K562 (cell line): ENCODE measurements around the gene NR1D2. TPM values are rescaled to one million over a fixed set of nuclear protein-coding genes. Genes with fewer than 3 reads are reported as not detected.
A peak's percentile ranks its signal among the peaks of the same experiment; 100 is the strongest.

Experiments
- CBX1 ChIP-seq: sonication (generic); IDR thresholded peaks from 2 replicates; pipeline ENCODE4 v1.6.1; 2016; ENCODE audit warnings: antibody characterized with exemption, low read depth, mild to moderate bottlenecking
- CEBPG ChIP-seq, 3 experiments: fragments of 200-800 bp in 1 of 3; sonication (Bioruptor generic) in 1 of 3; sonication (generic) in 1 of 3; formaldehyde crosslinking in 1 of 3; IDR thresholded peaks in 2 of 3; conservative IDR thresholded peaks in 1 of 3; 2 replicates each; pipeline versions ENCODE4 v1.6.1 to v1.8.0; 2016 to 2022; ENCODE audit warnings: missing compliant biosample characterization in 2 of 3, missing genetic modification characterization in 2 of 3, mild to moderate bottlenecking in 1 of 3, missing genetic modification reagents in 1 of 3
- CTCFL ChIP-seq: IDR thresholded peaks from 2 replicates; pipeline ENCODE4 v1.6.1; 2011; ENCODE audit warnings: borderline replicate concordance, low read depth, mild to moderate bottlenecking, moderate library complexity, low read length; ENCODE audit not compliant: insufficient read depth, poor library complexity, severe bottlenecking
- EP400 ChIP-seq: fragments of 450-650 bp; IDR thresholded peaks from 2 replicates; pipeline ENCODE4 v1.6.1; 2017; ENCODE audit warnings: antibody characterized with exemption, mild to moderate bottlenecking, moderate library complexity
- ETV1 ChIP-seq: fragments of 450-650 bp; conservative IDR thresholded peaks from 2 replicates; pipeline ENCODE4 v1.6.1; 2016; ENCODE audit warnings: missing genetic modification characterization, control low read depth, low read depth, missing compliant biosample characterization
- FIP1L1 ChIP-seq: fragments of 200-400 bp; formaldehyde crosslinking; IDR thresholded peaks from 2 replicates; pipeline ENCODE4 v1.6.1; 2018; ENCODE audit warnings: mild to moderate bottlenecking, low read depth, low read length; ENCODE audit not compliant: poor library complexity, severe bottlenecking
- GABPB2 ChIP-seq: fragments of 250-450 bp; sonication (Bioruptor Pico); conservative IDR thresholded peaks from 2 replicates; pipeline ENCODE4 v1.5.1; 2021; ENCODE audit warnings: mild to moderate bottlenecking
- GTF2B ChIP-seq: IDR thresholded peaks from 2 replicates; pipeline ENCODE4 v1.6.1; 2011; ENCODE audit not compliant: insufficient read length; ENCODE audit errors: extremely low read depth
- ILK ChIP-seq: fragments of 450-650 bp; IDR thresholded peaks from 2 replicates; pipeline ENCODE4 v1.6.1; 2016; ENCODE audit warnings: missing genetic modification characterization, low read depth, mild to moderate bottlenecking, missing compliant biosample characterization, moderate library complexity, borderline replicate concordance
- LCOR ChIP-seq: sonication (generic); formaldehyde crosslinking; IDR thresholded peaks from 2 replicates; pipeline ENCODE4 v1.8.0; 2022; ENCODE audit warnings: mild to moderate bottlenecking, missing genetic modification reagents
- NRF1 ChIP-seq, 2 experiments: fragments of 450-650 bp; IDR thresholded peaks in 1 of 2; conservative IDR thresholded peaks in 1 of 2; 2 replicates each; pipeline ENCODE4 v1.6.1; 2014; ENCODE audit warnings: mild to moderate bottlenecking in 2 of 2
- RBM14 ChIP-seq: fragments of 200-400 bp; formaldehyde crosslinking; IDR thresholded peaks from 2 replicates; pipeline ENCODE4 v1.6.1; 2018; ENCODE audit warnings: low read depth, mild to moderate bottlenecking, low read length, moderate library complexity, borderline replicate concordance; ENCODE audit not compliant: insufficient read depth
- SMARCC2 ChIP-seq: fragments of 450-650 bp; IDR thresholded peaks from 2 replicates; pipeline ENCODE4 v1.6.1; 2017; ENCODE audit warnings: antibody characterized with exemption, moderate library complexity, mild to moderate bottlenecking, low read depth
- TAF7 ChIP-seq: fragments of 450-650 bp; IDR thresholded peaks from 2 replicates; pipeline ENCODE4 v1.6.1; 2016; ENCODE audit warnings: missing genetic modification characterization, missing compliant biosample characterization
- TFAM ChIP-seq: fragments of 250-450 bp; sonication (Bioruptor Pico); conservative IDR thresholded peaks from 2 replicates; pipeline ENCODE4 v1.5.0; 2021; ENCODE audit warnings: mild to moderate bottlenecking, moderate library complexity
- U2AF2 ChIP-seq: fragments of 200-400 bp; formaldehyde crosslinking; optimal IDR thresholded peaks from 2 replicates; pipeline ENCODE3; 2017; ENCODE audit warnings: low read depth, mild to moderate bottlenecking, low read length
- VEZF1 ChIP-seq: fragments of 200-800 bp; sonication (Bioruptor generic); IDR thresholded peaks from 2 replicates; pipeline ENCODE4 v1.6.1; 2017; ENCODE audit warnings: missing genetic modification characterization, missing compliant biosample characterization
- ZBED1 ChIP-seq: IDR thresholded peaks from 2 replicates; pipeline ENCODE4 v1.6.1; 2014
- ZNF316 ChIP-seq: fragments of 450-650 bp; IDR thresholded peaks from 2 replicates; pipeline ENCODE4 v1.6.1; 2016
- polyA plus RNA-seq, 8 experiments: library from polyadenylated mRNA; depleted of rRNA in 4 of 8; stranded (reverse) in 5 of 8; unstranded in 3 of 8; fragments of >200 nt; fragmentation: Nextera tagmentation in 2 of 8; fragmentation: Illumina TruSeq in 1 of 8; extraction: Ambion mirVana in 2 of 8; extraction: Trizol in 1 of 8; gene quantifications; 2 replicates each; pipeline versions ENCODE4 v1.2.1 to v1.2.3, GENCODE V29; 2011 to 2014; ENCODE audit warnings: inconsistent platforms in 1 of 8, missing spikeins in 1 of 8
- total RNA-seq, 7 experiments: library from RNA; depleted of rRNA in 6 of 7; stranded (reverse); fragments of >200 nt in 6 of 7; fragmentation: Illumina TruSeq in 2 of 7; extraction: Trizol in 2 of 7; gene quantifications; 2 replicates each; pipeline versions ENCODE4 v1.2.1 to v1.2.3, GENCODE V29; 2011 to 2021; ENCODE audit warnings: low replicate concordance in 1 of 7

Gene NR1D2
- total and polyA plus RNA-seq, 9 of the 15 experiments (the other 6 are each of a cell fraction or from before 2014, with no cell fraction given) = 1.2 to 5.5 (median 2.9) TPM

GRCh38 chr3:23944861-23945662 is at the start of gene NR1D2 (continued):
- TF ChIP-seq CEBPG (CRISPR knock-in tag; IDR thresholded peaks at IDR 0.05) (no peak), CEBPG (tag; conservative IDR thresholded peaks at IDR 0.05 in 1 of 2, IDR thresholded peaks at IDR 0.05 in 1 of 2) (no peak), RBM14 (no peak), GABPB2 (no peak), NRF1 (conservative IDR thresholded peaks at IDR 0.05 in 1 of 2, IDR thresholded peaks at IDR 0.05 in 1 of 2) (no peak; a peak in 1 of 4 replicates), VEZF1 (CRISPR knock-in tag) (no peak), CTCFL (peak; percentile 26), TFAM (no peak), ETV1 (tag) (no peak), LCOR (CRISPR knock-in tag) (no peak), U2AF2 (no peak), SMARCC2 (no peak), ZNF316 (no peak), EP400 (peak; percentile 53; the same call in 1 of the 2 replicates), TAF7 (tag) (no peak), FIP1L1 (no peak), CBX1 (no peak), ILK (tag) (no peak), ZBED1 (no peak), GTF2B (no peak)
